H9 (cell line): ENCODE results near the gene PSMA6. TPM values are rescaled to one million over a fixed set of nuclear protein-coding genes. Genes with fewer than 3 reads are reported as not detected.
A peak's percentile ranks its signal among the peaks of the same experiment; 100 is the strongest.

Source experiments
- DNase-seq: peaks from one replicate; pipeline ENCODE4 v3.0.0-alpha.2; 2017
- H2AFZ ChIP-seq: one replicate; pipeline ENCODE4 v1.6.1; 2013; ENCODE audit warnings: mild to moderate bottlenecking, low read length, control low read depth, moderate library complexity
- H2AK5ac ChIP-seq: 2 replicates; pipeline ENCODE4 v1.6.1; 2013; ENCODE audit warnings: low read length, control low read depth, mixed read lengths; ENCODE audit not compliant: insufficient read length
- H2BK120ac ChIP-seq: one replicate; pipeline ENCODE4 v1.6.1; 2013; ENCODE audit warnings: low read depth, mild to moderate bottlenecking, low read length, control low read depth, inconsistent platforms; ENCODE audit not compliant: poor library complexity, severe bottlenecking
- H2BK12ac ChIP-seq: 2 replicates; pipeline ENCODE4 v1.6.1; 2013; ENCODE audit warnings: low read length, control low read depth, mixed read lengths, low read depth; ENCODE audit not compliant: insufficient read length
- H2BK15ac ChIP-seq: 2 replicates; pipeline ENCODE4 v1.6.1; 2013; ENCODE audit warnings: low read depth, low read length, control low read depth
- H2BK20ac ChIP-seq: one replicate; pipeline ENCODE4 v1.6.1; 2013; ENCODE audit warnings: low read depth, mild to moderate bottlenecking, low read length, control low read depth, inconsistent platforms; ENCODE audit not compliant: poor library complexity, severe bottlenecking
- H2BK5ac ChIP-seq: 2 replicates; pipeline ENCODE4 v1.6.1; 2013; ENCODE audit warnings: low read length, control low read depth, mixed read lengths; ENCODE audit not compliant: insufficient read length
- H3K14ac ChIP-seq: 2 replicates; pipeline ENCODE4 v1.6.1; 2013; ENCODE audit warnings: low read length, control low read depth; ENCODE audit not compliant: insufficient read depth
- H3K18ac ChIP-seq: 2 replicates; pipeline ENCODE4 v1.6.1; 2013; ENCODE audit warnings: low read depth, mild to moderate bottlenecking, mixed read lengths, low read length, control low read depth; ENCODE audit not compliant: insufficient read length
- H3K23ac ChIP-seq: 2 replicates; pipeline ENCODE4 v1.6.1; 2013; ENCODE audit warnings: low read length, control low read depth, mixed read lengths, low read depth; ENCODE audit not compliant: insufficient read length
- H3K23me2 ChIP-seq: 2 replicates; pipeline ENCODE4 v1.6.1; 2013; ENCODE audit warnings: low read depth, mild to moderate bottlenecking, mixed read lengths, low read length, control low read depth; ENCODE audit not compliant: insufficient read length, poor library complexity, severe bottlenecking
- H3K27ac ChIP-seq: 2 replicates; pipeline ENCODE4 v1.5.1; 2013; ENCODE audit warnings: low read length, control low read depth, mixed read lengths, low read depth; ENCODE audit not compliant: insufficient read length
- H3K27me3 ChIP-seq: 2 replicates; pipeline ENCODE4 v1.6.1; 2013; ENCODE audit warnings: low read length, control low read depth, inconsistent platforms; ENCODE audit not compliant: insufficient read depth
- H3K4ac ChIP-seq: 2 replicates; pipeline ENCODE4 v1.6.1; 2013; ENCODE audit warnings: low read depth, mild to moderate bottlenecking, control low read depth, inconsistent platforms, low read length, moderate library complexity
- H3K4me1 ChIP-seq: 2 replicates; pipeline ENCODE4 v1.6.1; 2013; ENCODE audit warnings: low read length, control low read depth, inconsistent platforms; ENCODE audit not compliant: insufficient read depth
- H3K4me2 ChIP-seq: 2 replicates; pipeline ENCODE4 v1.6.1; 2013; ENCODE audit warnings: low read length, control low read depth, mixed read lengths; ENCODE audit not compliant: insufficient read length, insufficient read depth
- H3K56ac ChIP-seq: 2 replicates; pipeline ENCODE4 v1.6.1; 2013; ENCODE audit warnings: low read depth, mild to moderate bottlenecking, mixed read lengths, low read length, control low read depth; ENCODE audit not compliant: insufficient read length
- H3K79me1 ChIP-seq: 2 replicates; pipeline ENCODE4 v1.6.1; 2013; ENCODE audit warnings: low read depth, mild to moderate bottlenecking, moderate library complexity, low read length, control low read depth, inconsistent platforms; ENCODE audit not compliant: insufficient read depth, poor library complexity, severe bottlenecking
- H3K79me2 ChIP-seq: 2 replicates; pipeline ENCODE4 v1.6.1; 2013; ENCODE audit warnings: low read length, control low read depth, inconsistent platforms; ENCODE audit not compliant: insufficient read depth
- H3K9ac ChIP-seq: 2 replicates; pipeline ENCODE4 v1.6.1; 2013; ENCODE audit warnings: low read length, control low read depth, mixed read lengths; ENCODE audit not compliant: insufficient read length; ENCODE audit errors: extremely low read depth
- H3K9me3 ChIP-seq: one replicate; pipeline ENCODE4 v1.6.1; 2013; ENCODE audit warnings: low read depth, low read length, inconsistent platforms; ENCODE audit not compliant: control insufficient read depth
- H3T11ph ChIP-seq: one replicate; pipeline ENCODE4 v1.6.1; 2013; ENCODE audit warnings: mild to moderate bottlenecking, low read length, control low read depth, inconsistent platforms
- H4K20me1 ChIP-seq: one replicate; pipeline ENCODE4 v1.6.1; 2013; ENCODE audit not compliant: control insufficient read depth, insufficient read length, insufficient read depth
- H4K5ac ChIP-seq: 2 replicates; pipeline ENCODE4 v1.6.1; 2013; ENCODE audit warnings: low read depth, mild to moderate bottlenecking, mixed read lengths, low read length, control low read depth; ENCODE audit not compliant: insufficient read length
- H4K8ac ChIP-seq: replicated peaks from 2 replicates; pipeline ENCODE4 v1.6.1; 2013; ENCODE audit warnings: low read length, control low read depth, mixed read lengths, low read depth; ENCODE audit not compliant: insufficient read length
- H4K91ac ChIP-seq: 2 replicates; pipeline ENCODE4 v1.6.1; 2013; ENCODE audit warnings: low read depth, mild to moderate bottlenecking, moderate library complexity, mixed read lengths, low read length, control low read depth; ENCODE audit not compliant: insufficient read length
- H3K27ac Mint-ChIP-seq, 3 experiments: 2 replicates in 2 of 3; 3 replicates in 1 of 3; pipeline ENCODE4 v1.8.0; 2020 to 2021; ENCODE audit warnings: mixed read lengths in 3 of 3, mild to moderate bottlenecking in 1 of 3, moderate library complexity in 1 of 3
- H3K27me3 Mint-ChIP-seq: 2 replicates; pipeline ENCODE4 v1.8.0; 2021; ENCODE audit warnings: low read depth, mild to moderate bottlenecking, moderate library complexity, mixed read lengths
- H3K36me3 Mint-ChIP-seq, 3 experiments: 2 replicates in 2 of 3; 3 replicates in 1 of 3; pipeline ENCODE4 v1.8.0; 2020 to 2021; ENCODE audit warnings: low read depth in 3 of 3, mixed read lengths in 3 of 3; ENCODE audit not compliant: insufficient read depth in 1 of 3
- H3K4me1 Mint-ChIP-seq, 2 experiments: 2 replicates each; pipeline ENCODE4 v1.8.0; 2020; ENCODE audit warnings: mixed read lengths in 2 of 2
- H3K4me3 Mint-ChIP-seq, 2 experiments: 2 replicates in 1 of 2; 3 replicates in 1 of 2; pipeline ENCODE4 v1.8.0; 2020 to 2021; ENCODE audit warnings: mild to moderate bottlenecking in 2 of 2, mixed read lengths in 2 of 2, moderate library complexity in 1 of 2
- H3K9me3 Mint-ChIP-seq, 2 experiments: 2 replicates in 1 of 2; 3 replicates in 1 of 2; pipeline ENCODE4 v1.8.0; 2020; ENCODE audit warnings: mild to moderate bottlenecking in 2 of 2, mixed read lengths in 2 of 2, moderate library complexity in 1 of 2
- WGBS: extraction: QIAGEN DNeasy Blood & Tissue Kit; methylation state at CpG from one replicate; pipeline ENCODE4 v1.1.7; 2013; ENCODE audit warnings: missing lambda C conversion rate, low lambda C conversion rate, mixed read lengths; ENCODE audit not compliant: insufficient read length; ENCODE audit errors: extremely low coverage; 5-methylcytosine and 5-hydroxymethylcytosine counted together
- total RNA-seq: library from RNA; stranded (reverse); gene quantifications from 2 replicates; pipeline ENCODE4 v1.2.1, GENCODE V29; 2021
- TF ChIP-seq, protein P1 (sequence below): fragments of 200-600 bp; sonication (generic); conservative IDR thresholded peaks from 3 replicates; pipeline ENCODE4 v1.8.0; 2021; ENCODE audit warnings: antibody characterized with exemption, mild to moderate bottlenecking

The PSMA6 gene
- total RNA-seq, 1 experiment from 2014 or later, result 255 TPM

DNA sequence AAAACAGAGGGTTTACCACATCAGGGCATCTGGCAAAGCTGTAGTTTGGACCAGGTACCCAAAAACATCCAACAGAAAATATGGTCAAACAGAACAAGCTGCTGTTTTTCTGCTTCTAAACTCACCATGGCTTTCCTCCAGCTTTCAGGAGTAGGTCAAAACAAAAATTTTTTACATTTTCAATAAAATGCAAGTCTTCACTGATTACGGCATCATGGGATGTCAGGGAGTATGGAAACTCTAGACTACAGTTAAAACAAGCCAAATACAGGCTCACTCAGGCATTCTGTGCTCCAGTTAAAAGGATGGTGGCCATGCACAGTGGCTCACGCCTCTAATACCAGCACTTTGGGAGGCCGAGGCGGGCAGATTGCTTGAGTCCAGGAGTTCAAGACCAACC is 47.1 kb upstream of the PSMA6 start:
- Histone ChIP-seq H3K79me2 (no peaks in the 10 kb centered on the region), H2BK12ac (no peak overlapping the region)
- no CpG with 5 or more reads among the region's 4 CpGs for WGBS

More for the DNA sequence above, 47.1 kb upstream of the PSMA6 start:
- Histone ChIP-seq H3K4me1 (no peaks in the 10 kb centered on the region), H4K8ac (no peak overlapping the region), H3K4me2 (no peak overlapping the region), H3K79me1 (no peaks in the 10 kb centered on the region), H2AK5ac (no peak overlapping the region), H3T11ph (no peak overlapping the region), H3K56ac (no peak overlapping the region), H3K4ac (no peak overlapping the region), H3K27me3 (no peaks in the 10 kb centered on the region; the same call in 1 of the 2 replicates), H2BK15ac (no peak overlapping the region), H3K9ac (no peak overlapping the region), H3K23me2 (no peaks in the 10 kb centered on the region), H2BK120ac (no peak overlapping the region), H4K5ac (no peak overlapping the region), H4K91ac (no peak overlapping the region), H4K20me1 (no peaks in the 10 kb centered on the region), H2BK20ac (no peak overlapping the region), H2BK5ac (no peak overlapping the region), H2AFZ (no peak overlapping the region), H3K9me3 (no peaks in the 10 kb centered on the region), H3K14ac (no peak overlapping the region), H3K27ac (no peak overlapping the region), H3K23ac (no peak overlapping the region), H3K18ac (no peak overlapping the region)
- Mint-ChIP-seq H3K4me1 (peaks cover 3 to 6% of the 10 kb centered on the region in 2 experiments), H3K27me3 (no peaks in the 10 kb centered on the region), H3K9me3 (no peaks in the 10 kb centered on the region; a peak in 1 of 5 replicates), H3K4me3 (no peak overlapping the region), H3K27ac (peak overlapping the region in 1 of 3 experiments; percentile 55; a peak in 2 of 7 replicates), H3K36me3 (no peaks in the 10 kb centered on the region)
- TF ChIP-seq, protein P1, sequence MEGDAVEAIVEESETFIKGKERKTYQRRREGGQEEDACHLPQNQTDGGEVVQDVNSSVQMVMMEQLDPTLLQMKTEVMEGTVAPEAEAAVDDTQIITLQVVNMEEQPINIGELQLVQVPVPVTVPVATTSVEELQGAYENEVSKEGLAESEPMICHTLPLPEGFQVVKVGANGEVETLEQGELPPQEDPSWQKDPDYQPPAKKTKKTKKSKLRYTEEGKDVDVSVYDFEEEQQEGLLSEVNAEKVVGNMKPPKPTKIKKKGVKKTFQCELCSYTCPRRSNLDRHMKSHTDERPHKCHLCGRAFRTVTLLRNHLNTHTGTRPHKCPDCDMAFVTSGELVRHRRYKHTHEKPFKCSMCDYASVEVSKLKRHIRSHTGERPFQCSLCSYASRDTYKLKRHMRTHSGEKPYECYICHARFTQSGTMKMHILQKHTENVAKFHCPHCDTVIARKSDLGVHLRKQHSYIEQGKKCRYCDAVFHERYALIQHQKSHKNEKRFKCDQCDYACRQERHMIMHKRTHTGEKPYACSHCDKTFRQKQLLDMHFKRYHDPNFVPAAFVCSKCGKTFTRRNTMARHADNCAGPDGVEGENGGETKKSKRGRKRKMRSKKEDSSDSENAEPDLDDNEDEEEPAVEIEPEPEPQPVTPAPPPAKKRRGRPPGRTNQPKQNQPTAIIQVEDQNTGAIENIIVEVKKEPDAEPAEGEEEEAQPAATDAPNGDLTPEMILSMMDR, result no peak
- no peak for DNase-seq
